OCI-LY3 (cell line): ENCODE results near the gene ZFAND3.

Experiments
- CTCF ChIP-seq: fragments of 200-600, 300-600 bp; sonication (generic); IDR thresholded peaks from 2 replicates; pipeline ENCODE4 v1.5.1; 2014; ENCODE audit warnings: antibody characterized with exemption, low read length, low read depth
- EZH2phosphoT487 ChIP-seq: fragments of 200-600 bp; shearing (Covaris generic); IDR thresholded peaks from 2 replicates; pipeline ENCODE4 v1.6.1; 2018; ENCODE audit warnings: antibody characterized with exemption, mixed run types, low read depth

GRCh38 chr6:38149531-38149930 lies 330.0 kb downstream of the ZFAND3 start:
- TF ChIP-seq CTCF (no peak), EZH2phosphoT487 (no peak)
